H9 (cell line): ENCODE measurements around the gene S100A7A. TPM values are rescaled to one million over a fixed set of nuclear protein-coding genes. Genes with fewer than 3 reads are reported as not detected.

Source experiments
- DNase-seq: peaks from one replicate; pipeline ENCODE4 v3.0.0-alpha.2; 2017
- H2AFZ ChIP-seq: one replicate; pipeline ENCODE4 v1.6.1; 2013; ENCODE audit warnings: mild to moderate bottlenecking, low read length, control low read depth, moderate library complexity
- H2AK5ac ChIP-seq: 2 replicates; pipeline ENCODE4 v1.6.1; 2013; ENCODE audit warnings: low read length, control low read depth, mixed read lengths; ENCODE audit not compliant: insufficient read length
- H2BK120ac ChIP-seq: one replicate; pipeline ENCODE4 v1.6.1; 2013; ENCODE audit warnings: low read depth, mild to moderate bottlenecking, low read length, control low read depth, inconsistent platforms; ENCODE audit not compliant: poor library complexity, severe bottlenecking
- H2BK12ac ChIP-seq: 2 replicates; pipeline ENCODE4 v1.6.1; 2013; ENCODE audit warnings: low read length, control low read depth, mixed read lengths, low read depth; ENCODE audit not compliant: insufficient read length
- H2BK15ac ChIP-seq: 2 replicates; pipeline ENCODE4 v1.6.1; 2013; ENCODE audit warnings: low read depth, low read length, control low read depth
- H2BK20ac ChIP-seq: one replicate; pipeline ENCODE4 v1.6.1; 2013; ENCODE audit warnings: low read depth, mild to moderate bottlenecking, low read length, control low read depth, inconsistent platforms; ENCODE audit not compliant: poor library complexity, severe bottlenecking
- H2BK5ac ChIP-seq: 2 replicates; pipeline ENCODE4 v1.6.1; 2013; ENCODE audit warnings: low read length, control low read depth, mixed read lengths; ENCODE audit not compliant: insufficient read length
- H3K14ac ChIP-seq: 2 replicates; pipeline ENCODE4 v1.6.1; 2013; ENCODE audit warnings: low read length, control low read depth; ENCODE audit not compliant: insufficient read depth
- H3K18ac ChIP-seq: 2 replicates; pipeline ENCODE4 v1.6.1; 2013; ENCODE audit warnings: low read depth, mild to moderate bottlenecking, mixed read lengths, low read length, control low read depth; ENCODE audit not compliant: insufficient read length
- H3K23ac ChIP-seq: 2 replicates; pipeline ENCODE4 v1.6.1; 2013; ENCODE audit warnings: low read length, control low read depth, mixed read lengths, low read depth; ENCODE audit not compliant: insufficient read length
- H3K23me2 ChIP-seq: 2 replicates; pipeline ENCODE4 v1.6.1; 2013; ENCODE audit warnings: low read depth, mild to moderate bottlenecking, mixed read lengths, low read length, control low read depth; ENCODE audit not compliant: insufficient read length, poor library complexity, severe bottlenecking
- H3K27ac ChIP-seq: 2 replicates; pipeline ENCODE4 v1.5.1; 2013; ENCODE audit warnings: low read length, control low read depth, mixed read lengths, low read depth; ENCODE audit not compliant: insufficient read length
- H3K27me3 ChIP-seq: 2 replicates; pipeline ENCODE4 v1.6.1; 2013; ENCODE audit warnings: low read length, control low read depth, inconsistent platforms; ENCODE audit not compliant: insufficient read depth
- H3K4ac ChIP-seq: 2 replicates; pipeline ENCODE4 v1.6.1; 2013; ENCODE audit warnings: low read depth, mild to moderate bottlenecking, control low read depth, inconsistent platforms, low read length, moderate library complexity
- H3K4me1 ChIP-seq: 2 replicates; pipeline ENCODE4 v1.6.1; 2013; ENCODE audit warnings: low read length, control low read depth, inconsistent platforms; ENCODE audit not compliant: insufficient read depth
- H3K4me2 ChIP-seq: 2 replicates; pipeline ENCODE4 v1.6.1; 2013; ENCODE audit warnings: low read length, control low read depth, mixed read lengths; ENCODE audit not compliant: insufficient read length, insufficient read depth
- H3K56ac ChIP-seq: 2 replicates; pipeline ENCODE4 v1.6.1; 2013; ENCODE audit warnings: low read depth, mild to moderate bottlenecking, mixed read lengths, low read length, control low read depth; ENCODE audit not compliant: insufficient read length
- H3K79me1 ChIP-seq: 2 replicates; pipeline ENCODE4 v1.6.1; 2013; ENCODE audit warnings: low read depth, mild to moderate bottlenecking, moderate library complexity, low read length, control low read depth, inconsistent platforms; ENCODE audit not compliant: insufficient read depth, poor library complexity, severe bottlenecking
- H3K79me2 ChIP-seq: 2 replicates; pipeline ENCODE4 v1.6.1; 2013; ENCODE audit warnings: low read length, control low read depth, inconsistent platforms; ENCODE audit not compliant: insufficient read depth
- H3K9ac ChIP-seq: 2 replicates; pipeline ENCODE4 v1.6.1; 2013; ENCODE audit warnings: low read length, control low read depth, mixed read lengths; ENCODE audit not compliant: insufficient read length; ENCODE audit errors: extremely low read depth
- H3K9me3 ChIP-seq: one replicate; pipeline ENCODE4 v1.6.1; 2013; ENCODE audit warnings: low read depth, low read length, inconsistent platforms; ENCODE audit not compliant: control insufficient read depth
- H3T11ph ChIP-seq: one replicate; pipeline ENCODE4 v1.6.1; 2013; ENCODE audit warnings: mild to moderate bottlenecking, low read length, control low read depth, inconsistent platforms
- H4K20me1 ChIP-seq: one replicate; pipeline ENCODE4 v1.6.1; 2013; ENCODE audit not compliant: control insufficient read depth, insufficient read length, insufficient read depth
- H4K5ac ChIP-seq: 2 replicates; pipeline ENCODE4 v1.6.1; 2013; ENCODE audit warnings: low read depth, mild to moderate bottlenecking, mixed read lengths, low read length, control low read depth; ENCODE audit not compliant: insufficient read length
- H4K8ac ChIP-seq: replicated peaks from 2 replicates; pipeline ENCODE4 v1.6.1; 2013; ENCODE audit warnings: low read length, control low read depth, mixed read lengths, low read depth; ENCODE audit not compliant: insufficient read length
- H4K91ac ChIP-seq: 2 replicates; pipeline ENCODE4 v1.6.1; 2013; ENCODE audit warnings: low read depth, mild to moderate bottlenecking, moderate library complexity, mixed read lengths, low read length, control low read depth; ENCODE audit not compliant: insufficient read length
- H3K27ac Mint-ChIP-seq, 3 experiments: 2 replicates in 2 of 3; 3 replicates in 1 of 3; pipeline ENCODE4 v1.8.0; 2020 to 2021; ENCODE audit warnings: mixed read lengths in 3 of 3, mild to moderate bottlenecking in 1 of 3, moderate library complexity in 1 of 3
- H3K27me3 Mint-ChIP-seq: 2 replicates; pipeline ENCODE4 v1.8.0; 2021; ENCODE audit warnings: low read depth, mild to moderate bottlenecking, moderate library complexity, mixed read lengths
- H3K36me3 Mint-ChIP-seq, 3 experiments: 2 replicates in 2 of 3; 3 replicates in 1 of 3; pipeline ENCODE4 v1.8.0; 2020 to 2021; ENCODE audit warnings: low read depth in 3 of 3, mixed read lengths in 3 of 3; ENCODE audit not compliant: insufficient read depth in 1 of 3
- H3K4me1 Mint-ChIP-seq, 2 experiments: 2 replicates each; pipeline ENCODE4 v1.8.0; 2020; ENCODE audit warnings: mixed read lengths in 2 of 2
- H3K4me3 Mint-ChIP-seq, 2 experiments: 2 replicates in 1 of 2; 3 replicates in 1 of 2; pipeline ENCODE4 v1.8.0; 2020 to 2021; ENCODE audit warnings: mild to moderate bottlenecking in 2 of 2, mixed read lengths in 2 of 2, moderate library complexity in 1 of 2
- H3K9me3 Mint-ChIP-seq, 2 experiments: 2 replicates in 1 of 2; 3 replicates in 1 of 2; pipeline ENCODE4 v1.8.0; 2020; ENCODE audit warnings: mild to moderate bottlenecking in 2 of 2, mixed read lengths in 2 of 2, moderate library complexity in 1 of 2
- WGBS: extraction: QIAGEN DNeasy Blood & Tissue Kit; methylation state at CpG from one replicate; pipeline ENCODE4 v1.1.7; 2013; ENCODE audit warnings: missing lambda C conversion rate, low lambda C conversion rate, mixed read lengths; ENCODE audit not compliant: insufficient read length; ENCODE audit errors: extremely low coverage; 5-methylcytosine and 5-hydroxymethylcytosine counted together
- total RNA-seq: library from RNA; stranded (reverse); gene quantifications from 2 replicates; pipeline ENCODE4 v1.2.1, GENCODE V29; 2021
- TF ChIP-seq, protein P1 (sequence below): fragments of 200-600 bp; sonication (generic); conservative IDR thresholded peaks from 3 replicates; pipeline ENCODE4 v1.8.0; 2021; ENCODE audit warnings: antibody characterized with exemption, mild to moderate bottlenecking

The S100A7A gene
- total RNA-seq, 1 experiment from 2014 or later, result not detected

DNA sequence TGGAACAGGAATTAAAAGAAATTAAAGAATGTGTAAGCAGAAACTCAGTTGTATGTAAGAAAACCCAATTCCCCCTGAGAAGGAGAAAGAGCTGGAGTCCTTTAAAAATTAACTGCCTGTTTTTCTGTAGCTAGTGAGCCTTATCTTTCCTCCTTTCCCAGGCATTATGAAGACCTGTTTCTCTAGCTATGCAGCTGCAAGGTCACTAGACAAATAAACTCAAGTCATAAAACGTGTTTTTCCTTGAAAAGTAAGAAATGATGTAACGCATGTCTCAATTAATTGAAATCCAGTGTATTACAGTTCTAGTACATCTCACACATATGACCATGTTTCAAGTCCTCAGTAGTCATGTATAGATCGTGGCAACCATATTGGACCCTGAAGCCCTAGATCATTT lies 46.2 kb upstream of the S100A7A start:
- no peak overlapping the region for H3K9ac ChIP-seq
- H2BK15ac ChIP-seq, result no peak overlapping the region
- H3T11ph ChIP-seq, result no peak overlapping the region
- no peak overlapping the region for H4K8ac ChIP-seq
- H3K4me2 ChIP-seq, result no peak overlapping the region
- no peak overlapping the region for H4K5ac ChIP-seq
- no peak overlapping the region for H3K4ac ChIP-seq
- no peak overlapping the region for H3K27ac Mint-ChIP-seq
- peaks cover 6% of the 10 kb centered on the region for H3K27me3 Mint-ChIP-seq
- H3K23me2 ChIP-seq, result no peaks in the 10 kb centered on the region
- no peak overlapping the region for H2AFZ ChIP-seq
- no peak overlapping the region for H3K56ac ChIP-seq
- no peak overlapping the region for H4K91ac ChIP-seq
- H3K4me1 ChIP-seq, result no peaks in the 10 kb centered on the region
- no peak overlapping the region for H3K23ac ChIP-seq
- H2BK120ac ChIP-seq, result no peak overlapping the region
- no peak for DNase-seq
- no peaks in the 10 kb centered on the region for H3K36me3 Mint-ChIP-seq
- no peak overlapping the region for H2BK5ac ChIP-seq
- no peak overlapping the region for H3K4me3 Mint-ChIP-seq
- peaks cover 0 to 4% of the 10 kb centered on the region in 2 experiments; a peak in 1 of 5 replicates for H3K9me3 Mint-ChIP-seq
- H3K4me1 Mint-ChIP-seq, result no peaks in the 10 kb centered on the region
- no peaks in the 10 kb centered on the region for H3K79me2 ChIP-seq
- no CpG with 5 or more reads among the region's 3 CpGs for WGBS
- H3K27ac ChIP-seq, result no peak overlapping the region
- no peak overlapping the region for H2AK5ac ChIP-seq
- no peaks in the 10 kb centered on the region for H4K20me1 ChIP-seq
- no peak overlapping the region for H2BK12ac ChIP-seq
- no peaks in the 10 kb centered on the region for H3K9me3 ChIP-seq
- H3K27me3 ChIP-seq, result no peaks in the 10 kb centered on the region
- no peak overlapping the region for H3K18ac ChIP-seq
- no peak overlapping the region for H3K14ac ChIP-seq
- H3K79me1 ChIP-seq, result no peaks in the 10 kb centered on the region
- no peak overlapping the region for H2BK20ac ChIP-seq
- TF ChIP-seq, protein P1, sequence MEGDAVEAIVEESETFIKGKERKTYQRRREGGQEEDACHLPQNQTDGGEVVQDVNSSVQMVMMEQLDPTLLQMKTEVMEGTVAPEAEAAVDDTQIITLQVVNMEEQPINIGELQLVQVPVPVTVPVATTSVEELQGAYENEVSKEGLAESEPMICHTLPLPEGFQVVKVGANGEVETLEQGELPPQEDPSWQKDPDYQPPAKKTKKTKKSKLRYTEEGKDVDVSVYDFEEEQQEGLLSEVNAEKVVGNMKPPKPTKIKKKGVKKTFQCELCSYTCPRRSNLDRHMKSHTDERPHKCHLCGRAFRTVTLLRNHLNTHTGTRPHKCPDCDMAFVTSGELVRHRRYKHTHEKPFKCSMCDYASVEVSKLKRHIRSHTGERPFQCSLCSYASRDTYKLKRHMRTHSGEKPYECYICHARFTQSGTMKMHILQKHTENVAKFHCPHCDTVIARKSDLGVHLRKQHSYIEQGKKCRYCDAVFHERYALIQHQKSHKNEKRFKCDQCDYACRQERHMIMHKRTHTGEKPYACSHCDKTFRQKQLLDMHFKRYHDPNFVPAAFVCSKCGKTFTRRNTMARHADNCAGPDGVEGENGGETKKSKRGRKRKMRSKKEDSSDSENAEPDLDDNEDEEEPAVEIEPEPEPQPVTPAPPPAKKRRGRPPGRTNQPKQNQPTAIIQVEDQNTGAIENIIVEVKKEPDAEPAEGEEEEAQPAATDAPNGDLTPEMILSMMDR, result no peak
